ENCODE results near the gene SMIM24.

SMIM24 gene

DNA sequence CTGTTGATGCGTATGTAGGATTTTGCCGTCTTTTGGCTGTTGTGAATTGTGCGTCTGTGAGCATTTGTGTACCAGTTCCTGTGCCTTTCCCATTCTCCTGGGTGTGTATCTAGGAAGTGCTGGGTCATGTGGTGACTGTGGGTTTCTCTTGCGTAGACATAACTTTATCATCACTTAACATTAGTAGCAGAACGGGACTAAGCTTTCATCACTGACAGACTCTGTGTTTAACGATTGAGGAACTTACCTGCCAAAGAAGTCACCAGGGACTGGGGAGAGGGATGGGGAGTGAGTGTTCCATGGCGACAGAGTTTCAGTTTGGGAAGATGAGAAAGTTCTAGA, 40.8 kb upstream of the SMIM24 start:
- Histone ChIP-seq H3K27ac (ENCODE audit: low read length) (no peak overlapping the region), H3K4me2 (ENCODE audit: low read depth, low read length) (no peak overlapping the region), H2AFZ (ENCODE audit: low read length) (no peak overlapping the region), H3K9me3 (replicated peaks; ENCODE audit: insufficient read depth, low read length) (no peaks in the 10 kb centered on the region), H3K27me3 (replicated peaks; ENCODE audit: insufficient read depth, low read length) (no peaks in the 10 kb centered on the region), H4K20me1 (ENCODE audit: insufficient read depth, low read length) (no peaks in the 10 kb centered on the region), H3K9me2 (replicated peaks; ENCODE audit: insufficient read depth, low read length) (no peaks in the 10 kb centered on the region), H3K4me1 (ENCODE audit: low read length) (no peaks in the 10 kb centered on the region), H3K79me2 (ENCODE audit: low read length) (peaks cover 74% of the 10 kb centered on the region), H3K4me3 (ENCODE audit: low read length) (no peak overlapping the region), H3F3A (ENCODE audit: insufficient read depth, low read length) (no peaks in the 10 kb centered on the region), H3K36me3 (replicated peaks; ENCODE audit: insufficient read depth, low read length) (0 out of 2 replicates have a peak, but pooled peaks cover 3% of the 10 kb centered on the region), H3K9ac (ENCODE audit: low read length) (no peak overlapping the region)
- no peak for DNase-seq
- TF ChIP-seq EZH2phosphoT487 (IDR thresholded peaks at IDR 0.05; ENCODE audit: low read length) (no peak), EZH2 (optimal IDR thresholded peaks at IDR 0.05; ENCODE audit: low read depth, low read length) (no peak), CTCF (IDR thresholded peaks at IDR 0.05; ENCODE audit: low read length) (no peak)

DNA sequence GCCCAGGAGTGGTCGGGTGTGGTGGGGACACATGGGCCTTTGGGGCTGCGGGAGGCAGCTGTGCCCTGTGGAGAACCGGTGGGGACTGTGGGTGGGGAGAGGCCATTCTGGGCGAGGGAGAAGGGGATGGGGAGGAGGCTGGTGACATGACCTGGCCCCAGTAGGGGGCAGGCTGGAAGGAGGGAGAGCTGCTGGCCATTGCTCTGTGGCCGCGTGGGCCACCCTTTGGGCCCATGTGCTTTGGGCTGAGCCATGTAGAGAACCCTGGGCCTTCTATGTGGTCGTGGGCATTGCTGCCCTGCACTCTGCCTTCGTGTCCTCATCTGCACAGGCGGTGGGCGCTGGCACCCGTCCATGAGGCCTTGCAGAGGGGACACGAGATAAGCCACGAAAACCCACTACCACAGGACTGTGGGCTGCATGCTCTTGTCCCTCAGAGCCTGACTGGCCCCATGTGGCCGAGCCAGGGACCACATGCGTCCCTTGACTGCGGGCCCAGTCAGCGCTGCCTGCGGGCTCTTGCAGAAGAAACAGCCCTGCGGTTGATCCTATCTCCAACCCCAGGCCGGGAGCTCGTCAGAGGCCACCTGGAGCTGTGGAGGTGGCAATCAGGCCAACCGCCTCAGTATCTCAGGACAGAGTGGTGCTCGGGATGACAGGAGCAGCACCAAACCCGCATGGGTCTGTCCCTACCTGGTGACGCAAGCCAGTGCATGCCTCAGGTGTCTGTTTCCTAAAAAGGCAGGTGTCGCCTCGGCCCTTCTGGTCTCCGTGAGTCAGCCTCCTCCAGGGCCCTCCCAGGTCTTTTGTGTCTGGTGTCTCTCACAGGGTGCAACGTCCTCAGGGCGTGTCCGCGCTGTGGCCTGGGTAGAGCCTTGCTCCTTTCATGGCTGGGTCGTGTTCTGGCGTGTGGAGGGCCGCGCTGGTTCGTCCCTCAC, 40.1 kb upstream of the SMIM24 start:
- TF ChIP-seq EZH2 (optimal IDR thresholded peaks at IDR 0.05; ENCODE audit: low read depth, low read length): no peak
- TF ChIP-seq EZH2phosphoT487 (IDR thresholded peaks at IDR 0.05; ENCODE audit: low read length): no peak
- TF ChIP-seq CTCF (IDR thresholded peaks at IDR 0.05; ENCODE audit: low read length): no peak
- Histone ChIP-seq H4K20me1 (ENCODE audit: insufficient read depth, low read length) (no peaks in the 10 kb centered on the region), H3K27ac (ENCODE audit: low read length) (no peak overlapping the region), H3K36me3 (replicated peaks; ENCODE audit: insufficient read depth, low read length) (0 out of 2 replicates have a peak, but pooled peaks cover 3% of the 10 kb centered on the region), H3K9me3 (replicated peaks; ENCODE audit: insufficient read depth, low read length) (no peaks in the 10 kb centered on the region), H3K79me2 (ENCODE audit: low read length) (peaks cover 79% of the 10 kb centered on the region), H3K4me2 (ENCODE audit: low read depth, low read length) (no peak overlapping the region), H2AFZ (ENCODE audit: low read length) (no peak overlapping the region), H3K4me3 (ENCODE audit: low read length) (no peak overlapping the region), H3K9ac (ENCODE audit: low read length) (no peak overlapping the region), H3K9me2 (replicated peaks; ENCODE audit: insufficient read depth, low read length) (no peaks in the 10 kb centered on the region), H3K27me3 (replicated peaks; ENCODE audit: insufficient read depth, low read length) (no peaks in the 10 kb centered on the region), H3F3A (ENCODE audit: insufficient read depth, low read length) (no peaks in the 10 kb centered on the region), H3K4me1 (ENCODE audit: low read length) (no peaks in the 10 kb centered on the region)
- no peak for DNase-seq

- H3K4me2 ChIP-seq (ENCODE audit: low read depth, low read length): no peak overlapping the region
- H4K20me1 ChIP-seq (ENCODE audit: insufficient read depth, low read length): no peaks in the 10 kb centered on the region
Measured at GRCh38 chr19:3519126-3519525, 38.8 kb upstream of the SMIM24 start.

More at GRCh38 chr19:3519126-3519525, 38.8 kb upstream of the SMIM24 start:
- Histone ChIP-seq H3K9me2 (replicated peaks; ENCODE audit: insufficient read depth, low read length) (no peaks in the 10 kb centered on the region), H3K9ac (ENCODE audit: low read length) (no peak overlapping the region), H3K9me3 (replicated peaks; ENCODE audit: insufficient read depth, low read length) (no peaks in the 10 kb centered on the region), H3K4me3 (ENCODE audit: low read length) (no peak overlapping the region), H3F3A (ENCODE audit: insufficient read depth, low read length) (no peaks in the 10 kb centered on the region), H3K79me2 (ENCODE audit: low read length) (peaks cover 93% of the 10 kb centered on the region), H2AFZ (ENCODE audit: low read length) (no peak overlapping the region), H3K27ac (ENCODE audit: low read length) (no peak overlapping the region), H3K4me1 (ENCODE audit: low read length) (no peaks in the 10 kb centered on the region), H3K36me3 (replicated peaks; ENCODE audit: insufficient read depth, low read length) (0 out of 2 replicates have a peak, but pooled peaks cover 3% of the 10 kb centered on the region), H3K27me3 (replicated peaks; ENCODE audit: insufficient read depth, low read length) (no peaks in the 10 kb centered on the region)
- DNase-seq: no peak
- TF ChIP-seq EZH2 (optimal IDR thresholded peaks at IDR 0.05; ENCODE audit: low read depth, low read length) (no peak), CTCF (IDR thresholded peaks at IDR 0.05; ENCODE audit: low read length) (no peak), EZH2phosphoT487 (IDR thresholded peaks at IDR 0.05; ENCODE audit: low read length) (no peak)
